ENCODE measurements around the gene SKIL. TPM values are rescaled to one million over a fixed set of nuclear protein-coding genes. Genes with fewer than 3 reads are reported as not detected.
A peak's percentile ranks its signal among the peaks of the same experiment; 100 is the strongest.

Gene SKIL
- 100 to 1,000 TPM in 1 of 5 donors, 10 to 100 TPM in 4; 33.6 to 107 (median 51.8) TPM for total RNA-seq
- polyA plus RNA-seq = 10 to 100 TPM in 1 of 3 donors, 1 to 10 TPM in 2; 6.3 to 12.8 (median 9.8) TPM
- long read RNA-seq, donor 1, partial matches to known transcripts = 0 of 4 reads
- long read RNA-seq, donor 1, other reads (novel, unspliced or antisense) = 0 of 4 reads
- long read RNA-seq, donor 2, full-length matches to known transcripts = 9 of 9 reads
- long read RNA-seq, donor 2, partial matches to known transcripts = 0 of 9 reads
- long read RNA-seq, donor 2, other reads (novel, unspliced or antisense) = 0 of 9 reads
- long read RNA-seq, donor 3, full-length matches to known transcripts = 6 of 6 reads
- long read RNA-seq, donor 3, partial matches to known transcripts = 0 of 6 reads
- long read RNA-seq, donor 3, other reads (novel, unspliced or antisense) = 0 of 6 reads
- long read RNA-seq, donor 4, partial matches to known transcripts = 0 of 1 reads
- long read RNA-seq, donor 4, other reads (novel, unspliced or antisense) = 0 of 1 reads
- long read RNA-seq, donor 5, full-length matches to known transcripts = 7 of 7 reads
- long read RNA-seq, donor 5, partial matches to known transcripts = 0 of 7 reads
- long read RNA-seq, donor 5, other reads (novel, unspliced or antisense) = 0 of 7 reads
- long read RNA-seq, donor 6 = 0 reads
- long read RNA-seq, donor 7, partial matches to known transcripts = 0 of 3 reads
- long read RNA-seq, donor 7, other reads (novel, unspliced or antisense) = 0 of 3 reads
- long read RNA-seq, donor 8, full-length matches to known transcripts = 7 of 7 reads
- long read RNA-seq, donor 8, partial matches to known transcripts = 0 of 7 reads
- long read RNA-seq, donor 8, other reads (novel, unspliced or antisense) = 0 of 7 reads
- long read RNA-seq, donor 9, transcript SKIL-205 (2 exons, 594 nt) = major isoform, 7 of 7 reads
- long read RNA-seq, donor 9, partial matches to known transcripts = 0 of 7 reads
- long read RNA-seq, donor 9, other reads (novel, unspliced or antisense) = 0 of 7 reads
- long read RNA-seq, donor 10, full-length matches to known transcripts = 1 of 1 reads
- long read RNA-seq, donor 10, partial matches to known transcripts = 0 of 1 reads
- long read RNA-seq, donor 10, other reads (novel, unspliced or antisense) = 0 of 1 reads

DNA sequence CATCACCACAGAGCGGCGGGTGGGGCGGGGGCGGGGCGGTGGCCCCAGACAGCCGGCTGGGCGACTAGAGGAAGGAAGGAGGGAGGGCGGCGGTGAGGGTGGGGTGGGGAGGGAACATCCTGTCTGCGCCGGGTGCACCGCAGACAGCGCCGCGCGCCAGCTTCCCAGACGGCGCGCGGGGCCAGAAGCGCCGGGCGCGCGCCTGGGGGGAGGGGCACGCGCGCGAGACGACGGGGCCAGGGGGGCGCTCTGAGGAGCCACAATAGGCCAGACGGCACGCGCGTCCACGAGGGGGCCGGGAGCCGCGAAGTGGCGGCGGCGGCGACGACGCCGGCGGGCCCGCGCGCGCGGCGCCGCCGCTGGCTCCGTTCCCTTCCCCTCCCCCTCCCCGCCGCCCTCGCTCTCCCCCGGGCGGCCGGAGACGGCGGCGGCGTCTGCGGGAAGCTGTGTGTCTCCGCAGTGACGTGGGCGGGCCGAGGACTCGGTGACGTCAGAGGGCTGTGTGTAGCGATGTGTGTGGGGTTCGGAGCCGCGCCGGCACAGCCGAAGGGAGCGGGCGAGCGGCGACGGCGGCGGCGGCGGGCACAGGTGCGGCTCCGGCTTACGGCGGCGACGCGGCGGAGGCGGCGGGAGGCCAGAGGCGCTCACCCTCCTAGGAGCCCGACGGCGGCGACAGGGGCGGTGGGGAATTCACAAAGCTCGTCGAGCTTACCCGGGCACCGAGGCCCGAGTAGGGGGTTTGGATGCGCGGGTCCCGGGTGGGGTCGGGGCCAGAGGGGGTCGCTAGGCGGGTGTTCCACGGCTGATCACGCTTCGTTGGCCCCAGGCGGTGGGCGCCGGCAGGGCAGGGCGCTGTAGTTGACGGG lies at the start of gene SKIL:
Gene SKIL, plus strand, starts transcription at position 540 of the 866 bp plus-strand sequence. CDS start 2,617 bp downstream, outside the sequence.
- peak within 1 kb of the TSS; percentile 96 to 100 (median 100) for H3K27ac ChIP-seq
- 0% methylated on average over 21 to 113 of the region's 124 CpGs for WGBS, 5 donors
- intact Hi-C loops (cut with DNase I; ENCODE audit: low total_unique reads) = no loop called here
- TF ChIP-seq POLR2AphosphoS5 (IDR thresholded peaks at IDR 0.05) (peak; percentile 87 to 96 (median 96)), POLR2A (IDR thresholded peaks at IDR 0.05) (no peak), EP300 (IDR thresholded peaks at IDR 0.05) (no peak)
- TF ChIP-seq, protein P1, sequence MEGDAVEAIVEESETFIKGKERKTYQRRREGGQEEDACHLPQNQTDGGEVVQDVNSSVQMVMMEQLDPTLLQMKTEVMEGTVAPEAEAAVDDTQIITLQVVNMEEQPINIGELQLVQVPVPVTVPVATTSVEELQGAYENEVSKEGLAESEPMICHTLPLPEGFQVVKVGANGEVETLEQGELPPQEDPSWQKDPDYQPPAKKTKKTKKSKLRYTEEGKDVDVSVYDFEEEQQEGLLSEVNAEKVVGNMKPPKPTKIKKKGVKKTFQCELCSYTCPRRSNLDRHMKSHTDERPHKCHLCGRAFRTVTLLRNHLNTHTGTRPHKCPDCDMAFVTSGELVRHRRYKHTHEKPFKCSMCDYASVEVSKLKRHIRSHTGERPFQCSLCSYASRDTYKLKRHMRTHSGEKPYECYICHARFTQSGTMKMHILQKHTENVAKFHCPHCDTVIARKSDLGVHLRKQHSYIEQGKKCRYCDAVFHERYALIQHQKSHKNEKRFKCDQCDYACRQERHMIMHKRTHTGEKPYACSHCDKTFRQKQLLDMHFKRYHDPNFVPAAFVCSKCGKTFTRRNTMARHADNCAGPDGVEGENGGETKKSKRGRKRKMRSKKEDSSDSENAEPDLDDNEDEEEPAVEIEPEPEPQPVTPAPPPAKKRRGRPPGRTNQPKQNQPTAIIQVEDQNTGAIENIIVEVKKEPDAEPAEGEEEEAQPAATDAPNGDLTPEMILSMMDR (IDR thresholded peaks at IDR 0.05) = peak in 1 of 7 experiments; percentile 7
- no peaks in the 10 kb centered on the region for H3K36me3 ChIP-seq
- H3K9me3 ChIP-seq = no peaks in the 10 kb centered on the region
- no peaks in the 10 kb centered on the region for H3K27me3 ChIP-seq
- H3K4me3 ChIP-seq = peak within 1 kb of the TSS; percentile 71 to 99 (median 93)
- DNase-seq = peak; percentile 99
- H3K4me1 ChIP-seq = peaks cover 31 to 58% (median 57%) of the 10 kb centered on the region in 4 donors

DNA sequence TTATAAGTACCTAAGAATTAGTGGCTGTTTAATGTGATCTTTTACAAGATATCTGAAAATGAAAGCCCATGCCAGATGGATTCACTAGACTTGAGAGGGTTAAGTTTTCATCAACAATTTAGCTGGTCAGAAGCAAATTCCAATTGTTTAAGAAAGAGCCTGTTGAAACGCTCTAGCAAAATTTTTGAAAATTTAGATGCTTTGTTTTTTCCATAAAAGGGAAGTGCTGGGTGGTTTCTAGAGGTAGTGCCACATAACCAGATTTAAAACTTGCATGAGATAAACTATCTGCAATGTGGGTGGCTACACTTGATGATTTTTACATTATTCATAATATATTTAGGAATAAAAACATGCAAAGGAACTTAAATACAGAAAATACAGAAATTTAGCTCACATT lies 48.5 kb upstream of the SKIL start:
- no peak overlapping the region for H3K4me3 ChIP-seq
- peaks cover 0 to 21% (median 13%) of the 10 kb centered on the region in 4 donors for H3K4me1 ChIP-seq
- no peak for DNase-seq
- H3K9me3 ChIP-seq = no peaks in the 10 kb centered on the region
- intact Hi-C loops (cut with DNase I; ENCODE audit: low total_unique reads) = no loop called here
- WGBS, 5 donors = 47 to 62% (median 50%) methylated on average over 1 of the region's 1 CpG
- H3K27ac ChIP-seq = no peak overlapping the region
- TF ChIP-seq EP300 (IDR thresholded peaks at IDR 0.05) (no peak), POLR2AphosphoS5 (IDR thresholded peaks at IDR 0.05) (no peak)
- H3K36me3 ChIP-seq = peaks cover 0 to 7% (median 2%) of the 10 kb centered on the region in 4 donors
- no peaks in the 10 kb centered on the region for H3K27me3 ChIP-seq

DNA sequence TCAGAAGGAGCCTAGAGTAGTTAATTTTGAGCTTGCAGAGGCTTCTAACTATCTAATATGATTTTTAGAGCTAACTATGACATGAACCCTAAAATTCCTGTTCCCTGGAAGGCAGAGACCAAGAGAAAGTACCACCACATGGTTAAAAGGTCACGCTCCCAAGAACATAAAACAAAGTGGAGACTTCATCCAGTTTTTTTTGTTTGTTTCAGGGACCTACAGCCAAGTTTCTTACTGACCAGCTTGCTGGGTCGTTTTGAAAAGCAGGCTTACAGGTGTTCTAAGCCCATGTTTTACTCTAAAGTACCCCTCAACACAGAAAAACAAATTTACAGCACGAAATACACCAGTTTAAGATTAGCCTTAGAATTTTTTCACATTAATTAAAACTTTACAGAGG lies 39.6 kb upstream of the SKIL start:
- H3K27ac ChIP-seq = no peak overlapping the region
- no peaks in the 10 kb centered on the region for H3K9me3 ChIP-seq
- intact Hi-C loops (cut with DNase I; ENCODE audit: low total_unique reads) = loop anchor here (10.0 kb wide), 1 partner anchor 97 kb away; the partner anchor contains the start of gene CLDN11
- no peak for DNase-seq
- TF ChIP-seq, protein P1 (IDR thresholded peaks at IDR 0.05) = no peak
- TF ChIP-seq POLR2AphosphoS5 (IDR thresholded peaks at IDR 0.05) (no peak), POLR2A (IDR thresholded peaks at IDR 0.05) (no peak), EP300 (IDR thresholded peaks at IDR 0.05) (no peak)
- no peak overlapping the region for H3K4me3 ChIP-seq
- WGBS, 5 donors = 46 to 71% (median 56%) methylated on average over 3 of the region's 3 CpGs
- no peaks in the 10 kb centered on the region for H3K36me3 ChIP-seq
- H3K27me3 ChIP-seq = no peaks in the 10 kb centered on the region
- peaks cover 0 to 9% (median 0%) of the 10 kb centered on the region in 4 donors for H3K4me1 ChIP-seq

- no peaks in the 10 kb centered on the region for H3K9me3 ChIP-seq
- H3K4me1 ChIP-seq = peaks cover 0 to 9% (median 0%) of the 10 kb centered on the region in 4 donors
- 38 to 54% (median 46%) methylated on average over 7 of the region's 7 CpGs for WGBS, 5 donors
- intact Hi-C loops (cut with DNase I; ENCODE audit: low total_unique reads) = no loop called here
- DNase-seq = peak in 1 of 2 donors; percentile 44
- TF ChIP-seq POLR2AphosphoS5 (IDR thresholded peaks at IDR 0.05) (peak in 1 of 3 donors; percentile 20), EP300 (IDR thresholded peaks at IDR 0.05) (no peak), POLR2A (IDR thresholded peaks at IDR 0.05) (no peak)
- TF ChIP-seq, protein P1 (IDR thresholded peaks at IDR 0.05) = no peak
- H3K27me3 ChIP-seq = no peaks in the 10 kb centered on the region
- H3K27ac ChIP-seq = no peak overlapping the region
- no peaks in the 10 kb centered on the region for H3K36me3 ChIP-seq
- H3K4me3 ChIP-seq = no peak overlapping the region
Measured at GRCh38 chr3:170320461-170321121, 36.9 kb upstream of the SKIL start.

Data from stomach (tissue), 19 donors.